ENCODE results near the gene RNFT1.
"Not testable (repeated sequence)": the region's sequence is repeated elsewhere in the genome, so short reads cannot be mapped to it uniquely, and the experiment has no call there.

The RNFT1 gene

GRCh38 chr17:59920637-59921036 is 43.9 kb downstream of the RNFT1 start:
- DNase-seq: not testable (repeated sequence)

- DNase-seq: no peak
Observed at GRCh38 chr17:59916446-59916845, 48.1 kb downstream of the RNFT1 start.

- no peak for DNase-seq
Observed at GRCh38 chr17:59914274-59914854, 50.2 kb downstream of the RNFT1 start.

GRCh38 chr17:59907467-59907866 is 57.1 kb downstream of the RNFT1 start:
- DNase-seq: no peak

GRCh38 chr17:59903455-59903854 is 61.1 kb downstream of the RNFT1 start:
- no peak for DNase-seq

Data from femur (tissue), 1 donor.